Prostate gland (tissue), 2 donors: ENCODE results near the gene ESRRB. TPM values are rescaled to one million over a fixed set of nuclear protein-coding genes. Genes with fewer than 3 reads are reported as not detected.

ENCODE experiments used
- DNase-seq: peaks from one replicate; pipeline ENCODE4 v3.0.0-alpha.2; 2019; ENCODE audit warnings: low spot score
- H3K27ac ChIP-seq, 2 donors: fragments of 200-600 bp; sonication (generic); 2 replicates each; pipeline ENCODE4 v1.5.1; 2017 to 2019
- H3K27me3 ChIP-seq: fragments of 200-600 bp; sonication (generic); replicated peaks from 2 replicates; pipeline ENCODE4 v1.5.1; 2019; ENCODE audit not compliant: insufficient read depth
- H3K36me3 ChIP-seq, 2 donors: fragments of 200-600 bp; sonication (generic); 1 replicate in 1 of 2; 2 replicates in 1 of 2; pipeline versions ENCODE4 v1.5.1 to v1.8.1; 2017 to 2019
- H3K4me1 ChIP-seq: fragments of 200-600 bp; sonication (generic); replicated peaks from 2 replicates; pipeline ENCODE4 v1.5.1; 2019
- H3K4me3 ChIP-seq, 2 donors: fragments of 200-600 bp; sonication (generic); 2 replicates each; pipeline ENCODE4 v1.5.1; 2017 to 2019
- H3K9me3 ChIP-seq: fragments of 200-600 bp; sonication (generic); 2 replicates; pipeline ENCODE4 v1.5.1; 2017
- CTCF ChIP-seq, 4 experiments: fragments of 200-600 bp in 2 of 4; fragments of 450-650 bp in 2 of 4; sonication (generic) in 2 of 4; IDR thresholded peaks; 1 replicate in 3 of 4; 2 replicates in 1 of 4; pipeline ENCODE4 v1.5.1; 2016 to 2019; ENCODE audit warnings: antibody characterized with exemption in 4 of 4, mild to moderate bottlenecking in 2 of 4, moderate library complexity in 2 of 4
- POLR2A ChIP-seq: fragments of 450-650 bp; IDR thresholded peaks from one replicate; pipeline ENCODE4 v1.6.1; 2016; ENCODE audit warnings: antibody characterized with exemption, mild to moderate bottlenecking
- POLR2AphosphoS5 ChIP-seq: sonication (generic); formaldehyde crosslinking; IDR thresholded peaks from one replicate; pipeline ENCODE4 v1.6.1; 2017; ENCODE audit warnings: antibody characterized with exemption
- WGBS: methylation state at CpG from one replicate; pipeline ENCODE4 v1.1.5; 2018; 5-methylcytosine and 5-hydroxymethylcytosine counted together
- intact Hi-C: fragments of 100-400 bp; cut with DNase I; formaldehyde crosslinking; loops from one replicate; pipeline ENCODE4 v1.14.2; 2022
- total RNA-seq, 2 donors: library from RNA; depleted of rRNA; stranded (reverse); fragments of >200 nt; gene quantifications; one replicate each; pipeline ENCODE4 v1.1.0, GENCODE V29; 2016

The ESRRB gene
- total RNA-seq, 2 donors from 2014 or later: 0.32 TPM; not detected in 1

GRCh38 chr14:76351941-76352340 is 24.0 kb upstream of the ESRRB start:
- Histone ChIP-seq H3K27ac (no peak overlapping the region), H3K9me3 (no peaks in the 10 kb centered on the region), H3K36me3 (no peaks in the 10 kb centered on the region), H3K4me1 (no peaks in the 10 kb centered on the region), H3K27me3 (no peaks in the 10 kb centered on the region), H3K4me3 (no peak overlapping the region)
- intact Hi-C loops: loop anchor here (2.0 to 10.0 kb wide), 2 partner anchors 301 to 447 kb away; no protein-coding TSS in a partner anchor
- no peak for DNase-seq
- 88% methylated on average over 5 of the region's 5 CpGs for WGBS
- TF ChIP-seq POLR2AphosphoS5: no peak
- no peak for TF ChIP-seq POLR2A
- TF ChIP-seq CTCF (IDR thresholded peaks at IDR 0.05): no peak

GRCh38 chr14:76352639-76353281 is 23.2 kb upstream of the ESRRB start:
- no peak overlapping the region for H3K27ac ChIP-seq
- DNase-seq: peak; percentile 20
- no peaks in the 10 kb centered on the region for H3K36me3 ChIP-seq
- TF ChIP-seq CTCF (IDR thresholded peaks at IDR 0.05): peak; percentile 54 to 79 (median 73)
- TF ChIP-seq POLR2A: no peak
- no peak for TF ChIP-seq POLR2AphosphoS5
- intact Hi-C loops: loop anchor here (2.0 to 10.0 kb wide), 2 partner anchors 302 to 448 kb away; no protein-coding TSS in a partner anchor
- no peaks in the 10 kb centered on the region for H3K4me1 ChIP-seq
- no peaks in the 10 kb centered on the region for H3K27me3 ChIP-seq
- no peaks in the 10 kb centered on the region for H3K9me3 ChIP-seq
- peak overlapping the region in 1 of 2 donors; percentile 16 for H3K4me3 ChIP-seq
- 8% methylated on average over 40 of the region's 40 CpGs for WGBS

GRCh38 chr14:76354310-76354709 is 21.6 kb upstream of the ESRRB start:
- Histone ChIP-seq H3K27me3 (no peaks in the 10 kb centered on the region), H3K9me3 (no peaks in the 10 kb centered on the region), H3K4me3 (no peak overlapping the region), H3K4me1 (no peaks in the 10 kb centered on the region), H3K36me3 (no peaks in the 10 kb centered on the region), H3K27ac (no peak overlapping the region)
- DNase-seq: no peak
- TF ChIP-seq CTCF (IDR thresholded peaks at IDR 0.05) (no peak), POLR2AphosphoS5 (no peak), POLR2A (no peak)
- intact Hi-C loops: loop anchor here (10.0 kb wide), 1 partner anchor 450 kb away; no protein-coding TSS in a partner anchor
- 89% methylated on average over 4 of the region's 4 CpGs for WGBS

- no peak for DNase-seq
- Histone ChIP-seq H3K27ac (no peak overlapping the region), H3K9me3 (no peaks in the 10 kb centered on the region), H3K4me3 (no peak overlapping the region), H3K27me3 (no peaks in the 10 kb centered on the region), H3K4me1 (no peaks in the 10 kb centered on the region), H3K36me3 (no peaks in the 10 kb centered on the region)
- TF ChIP-seq POLR2A (no peak), POLR2AphosphoS5 (no peak), CTCF (IDR thresholded peaks at IDR 0.05) (no peak)
- 91% methylated on average over 3 of the region's 3 CpGs for WGBS
- intact Hi-C loops: loop anchor here (10.0 kb wide), 1 partner anchor 451 kb away; no protein-coding TSS in a partner anchor
These were observed 20.2 kb upstream of the ESRRB start for GRCh38 chr14:76355771-76356170.

GRCh38 chr14:76371066-76371465 is 4.9 kb upstream of the ESRRB start:
- no peaks in the 10 kb centered on the region for H3K36me3 ChIP-seq
- DNase-seq: no peak
- no peak overlapping the region for H3K27ac ChIP-seq
- TF ChIP-seq POLR2A (no peak), POLR2AphosphoS5 (no peak), CTCF (IDR thresholded peaks at IDR 0.05) (no peak)
- H3K27me3 ChIP-seq: no peaks in the 10 kb centered on the region
- H3K4me3 ChIP-seq: no peak overlapping the region
- no peaks in the 10 kb centered on the region for H3K9me3 ChIP-seq
- 83% methylated on average over 7 of the region's 7 CpGs for WGBS
- intact Hi-C loops: no loop called here
- no peaks in the 10 kb centered on the region for H3K4me1 ChIP-seq
